ENCODE results near the gene NAT16.

NAT16 gene

DNA sequence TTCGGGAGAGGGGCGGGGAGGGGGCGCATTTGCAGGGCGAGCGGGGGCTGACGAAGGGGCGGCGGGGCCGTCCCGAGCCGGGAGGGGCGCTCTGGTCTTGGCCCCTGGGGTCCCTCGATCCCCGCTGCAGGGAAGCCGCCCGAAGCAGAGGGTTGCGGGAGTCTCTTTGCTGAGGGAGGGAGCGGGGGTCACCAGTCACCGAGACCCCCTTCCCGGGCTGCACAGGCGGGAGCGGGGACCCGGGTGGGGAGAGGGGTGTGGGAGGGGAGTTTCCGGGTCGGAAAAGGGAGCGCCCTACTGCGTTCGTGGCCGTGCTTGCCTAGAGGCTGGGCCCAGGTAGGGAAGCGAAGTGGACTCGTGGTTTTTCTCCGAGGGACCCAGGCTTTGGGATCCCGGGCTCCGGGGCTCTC is 25.4 kb downstream of the NAT16 start:
- peaks cover 31% of the 10 kb centered on the region for H3K27me3 ChIP-seq (ENCODE audit: insufficient read depth, low read depth)
- no peak overlapping the region for H3K4me3 ChIP-seq (IDR thresholded peaks at IDR 0.05; ENCODE audit: insufficient read depth, low read depth, low read length)
- H3K9ac ChIP-seq = peak overlapping the region; percentile 29
- H3K4me1 ChIP-seq (ENCODE audit: low read depth, poor library complexity, severe bottlenecking) = no peaks in the 10 kb centered on the region
- peak overlapping the region; percentile 91 for H3K4me2 ChIP-seq
- H3K36me3 ChIP-seq (ENCODE audit: insufficient read depth) = no peaks in the 10 kb centered on the region
- TF ChIP-seq, protein P1, sequence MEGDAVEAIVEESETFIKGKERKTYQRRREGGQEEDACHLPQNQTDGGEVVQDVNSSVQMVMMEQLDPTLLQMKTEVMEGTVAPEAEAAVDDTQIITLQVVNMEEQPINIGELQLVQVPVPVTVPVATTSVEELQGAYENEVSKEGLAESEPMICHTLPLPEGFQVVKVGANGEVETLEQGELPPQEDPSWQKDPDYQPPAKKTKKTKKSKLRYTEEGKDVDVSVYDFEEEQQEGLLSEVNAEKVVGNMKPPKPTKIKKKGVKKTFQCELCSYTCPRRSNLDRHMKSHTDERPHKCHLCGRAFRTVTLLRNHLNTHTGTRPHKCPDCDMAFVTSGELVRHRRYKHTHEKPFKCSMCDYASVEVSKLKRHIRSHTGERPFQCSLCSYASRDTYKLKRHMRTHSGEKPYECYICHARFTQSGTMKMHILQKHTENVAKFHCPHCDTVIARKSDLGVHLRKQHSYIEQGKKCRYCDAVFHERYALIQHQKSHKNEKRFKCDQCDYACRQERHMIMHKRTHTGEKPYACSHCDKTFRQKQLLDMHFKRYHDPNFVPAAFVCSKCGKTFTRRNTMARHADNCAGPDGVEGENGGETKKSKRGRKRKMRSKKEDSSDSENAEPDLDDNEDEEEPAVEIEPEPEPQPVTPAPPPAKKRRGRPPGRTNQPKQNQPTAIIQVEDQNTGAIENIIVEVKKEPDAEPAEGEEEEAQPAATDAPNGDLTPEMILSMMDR (conservative IDR thresholded peaks at IDR 0.05; ENCODE audit: low read depth, low read length) = no peak
- H3K27ac ChIP-seq = no peak overlapping the region
- no peaks in the 10 kb centered on the region for H3K79me2 ChIP-seq (ENCODE audit: insufficient read depth, low read depth)
- no peaks in the 10 kb centered on the region for H4K20me1 ChIP-seq (ENCODE audit: insufficient read depth)
- peak overlapping the region; percentile 50 for H2AFZ ChIP-seq (ENCODE audit: low read depth)

DNA sequence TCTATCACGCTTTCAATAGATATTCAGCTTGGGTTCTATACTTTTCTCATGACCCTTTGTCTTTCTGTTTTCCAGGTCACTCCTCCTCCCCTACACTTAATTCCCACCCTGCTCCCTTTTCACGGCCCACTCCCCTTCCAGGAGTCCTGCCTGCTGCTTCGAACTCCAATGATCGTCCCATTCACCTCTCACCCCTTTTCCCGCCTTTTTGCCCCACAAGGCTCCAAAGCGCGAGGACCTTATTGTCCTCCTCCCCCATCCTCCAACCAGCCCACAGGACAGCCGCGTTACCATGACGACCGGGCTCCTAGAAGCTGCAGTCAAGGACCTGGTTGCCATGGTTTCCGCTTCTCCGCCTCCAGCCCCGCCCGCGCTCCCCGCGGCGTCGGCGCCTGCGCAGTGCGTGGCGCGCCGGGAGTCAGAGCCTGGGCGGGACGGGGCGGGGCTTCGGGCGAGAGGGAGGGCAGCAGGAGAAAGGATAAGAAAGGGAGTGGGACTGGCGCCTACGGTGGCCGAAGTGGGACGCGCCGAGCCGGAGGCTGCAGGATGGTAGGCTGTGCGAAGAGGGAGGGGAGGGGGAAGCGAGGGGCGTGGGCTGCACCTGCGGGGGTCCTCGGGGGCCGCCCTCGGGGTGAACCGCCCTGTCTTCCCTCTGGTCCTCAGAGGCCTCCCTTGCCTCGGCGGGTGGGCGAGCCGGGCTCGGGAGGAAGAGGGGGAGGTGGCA is 26.0 kb downstream of the NAT16 start, which contains the start of gene AP1S1:
AP1S1 (plus strand) TSS at position 508 of the 724 bp plus-strand sequence; CDS start at position 547, 39 bp downstream.
- H3K9ac ChIP-seq = peak within 1 kb of the TSS; percentile 29
- H4K20me1 ChIP-seq (ENCODE audit: insufficient read depth) = no peaks in the 10 kb centered on the region
- H3K27me3 ChIP-seq (ENCODE audit: insufficient read depth, low read depth) = peaks cover 37% of the 10 kb centered on the region
- H3K36me3 ChIP-seq (ENCODE audit: insufficient read depth) = no peaks in the 10 kb centered on the region
- H3K27ac ChIP-seq = no peak within 1 kb of the TSS
- peak within 1 kb of the TSS; percentile 91 for H3K4me2 ChIP-seq
- H3K4me1 ChIP-seq (ENCODE audit: low read depth, poor library complexity, severe bottlenecking) = no peaks in the 10 kb centered on the region
- H3K79me2 ChIP-seq (ENCODE audit: insufficient read depth, low read depth) = no peaks in the 10 kb centered on the region
- TF ChIP-seq, protein P1 (conservative IDR thresholded peaks at IDR 0.05; ENCODE audit: low read depth, low read length) = no peak
- H2AFZ ChIP-seq (ENCODE audit: low read depth) = peak within 1 kb of the TSS; percentile 50
- H3K4me3 ChIP-seq (IDR thresholded peaks at IDR 0.05; ENCODE audit: insufficient read depth, low read depth, low read length) = no peak within 1 kb of the TSS

DNA sequence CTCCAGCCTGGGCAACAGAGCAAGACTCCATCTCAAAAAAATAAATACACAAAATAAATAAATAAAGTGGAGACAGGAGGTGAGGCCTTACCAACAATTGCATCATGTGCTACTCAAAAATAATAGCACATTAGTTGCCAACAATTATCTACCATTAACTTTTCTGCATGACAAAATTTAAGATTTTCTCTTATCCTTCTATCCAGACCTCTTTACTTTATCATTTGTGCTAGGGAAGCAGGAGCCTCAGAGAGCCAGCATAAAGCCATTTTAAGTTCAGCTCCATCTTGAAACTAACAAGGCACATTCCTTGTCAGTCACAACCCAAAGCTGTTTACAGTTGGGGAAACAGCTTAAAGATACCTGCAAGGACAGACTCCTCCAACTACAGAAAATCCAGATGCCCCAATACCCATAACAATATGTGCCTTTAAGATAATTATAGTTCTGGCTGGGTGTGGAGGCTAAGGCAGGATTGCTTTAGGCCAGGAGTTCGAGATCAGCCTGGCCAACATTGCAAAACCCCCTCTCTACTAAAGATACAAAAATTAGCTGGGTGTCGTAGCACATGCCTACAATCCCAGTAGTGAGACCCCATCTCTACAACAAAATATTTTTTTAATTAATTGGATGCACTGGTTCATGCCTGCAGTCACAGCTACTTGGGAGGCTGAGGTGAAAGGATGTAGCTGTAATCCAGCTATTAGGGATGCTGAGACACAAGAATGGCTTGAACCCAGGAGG is 28.0 kb downstream of the NAT16 start:
- Histone ChIP-seq H3K36me3 (ENCODE audit: insufficient read depth) (no peaks in the 10 kb centered on the region), H2AFZ (ENCODE audit: low read depth) (no peak overlapping the region), H3K79me2 (ENCODE audit: insufficient read depth, low read depth) (no peaks in the 10 kb centered on the region), H4K20me1 (ENCODE audit: insufficient read depth) (no peaks in the 10 kb centered on the region), H3K4me2 (no peak overlapping the region), H3K4me1 (ENCODE audit: low read depth, poor library complexity, severe bottlenecking) (no peaks in the 10 kb centered on the region), H3K27me3 (ENCODE audit: insufficient read depth, low read depth) (peaks cover 55% of the 10 kb centered on the region), H3K27ac (no peak overlapping the region), H3K9ac (no peak overlapping the region), H3K4me3 (IDR thresholded peaks at IDR 0.05; ENCODE audit: insufficient read depth, low read depth, low read length) (no peak overlapping the region)
- TF ChIP-seq, protein P1 (conservative IDR thresholded peaks at IDR 0.05; ENCODE audit: low read depth, low read length) = no peak

DNA sequence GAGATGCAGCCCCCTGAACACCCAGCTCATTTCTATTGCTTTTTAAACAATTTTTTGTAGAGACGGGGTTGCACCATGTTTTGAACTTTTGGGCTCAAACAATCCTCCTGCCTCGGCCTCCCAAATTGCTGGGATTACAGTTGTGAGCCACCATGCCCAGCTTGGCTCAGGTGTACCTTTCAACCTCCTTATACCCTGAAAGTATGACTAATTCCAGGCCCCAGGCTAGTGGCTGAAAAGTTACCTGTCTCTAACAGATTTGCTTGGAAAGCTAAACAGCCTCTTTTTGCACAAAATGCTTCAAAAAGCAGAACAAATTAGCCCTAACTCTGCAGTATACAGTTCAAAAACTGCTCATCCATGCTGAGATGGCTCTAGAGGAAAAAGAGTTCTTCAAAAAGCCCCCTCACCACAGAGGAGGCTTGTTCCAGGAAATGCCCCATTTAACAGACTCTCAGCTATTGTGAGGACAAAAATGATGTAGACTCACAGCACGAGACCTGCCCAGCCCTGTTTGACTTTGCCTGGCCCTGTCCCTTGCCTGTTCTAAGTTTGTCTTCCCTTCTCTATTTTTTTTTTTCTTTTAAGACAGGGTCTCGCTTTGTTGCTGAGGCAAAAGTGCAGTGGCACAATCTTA is 39.2 kb downstream of the NAT16 start:
- H3K27ac ChIP-seq = no peak overlapping the region
- TF ChIP-seq, protein P1 (conservative IDR thresholded peaks at IDR 0.05; ENCODE audit: low read depth, low read length) = no peak
- no peak overlapping the region for H3K4me3 ChIP-seq (IDR thresholded peaks at IDR 0.05; ENCODE audit: insufficient read depth, low read depth, low read length)
- no peaks in the 10 kb centered on the region for H3K79me2 ChIP-seq (ENCODE audit: insufficient read depth, low read depth)
- H3K9ac ChIP-seq = no peak overlapping the region
- H3K36me3 ChIP-seq (ENCODE audit: insufficient read depth) = no peaks in the 10 kb centered on the region
- H3K4me1 ChIP-seq (ENCODE audit: low read depth, poor library complexity, severe bottlenecking) = peaks cover 10% of the 10 kb centered on the region
- H3K4me2 ChIP-seq = no peak overlapping the region
- H4K20me1 ChIP-seq (ENCODE audit: insufficient read depth) = no peaks in the 10 kb centered on the region
- H3K27me3 ChIP-seq (ENCODE audit: insufficient read depth, low read depth) = peaks cover 76% of the 10 kb centered on the region
- H2AFZ ChIP-seq (ENCODE audit: low read depth) = no peak overlapping the region
